Measurements from ENCODE around the gene PPIE. TPM values are rescaled to one million over a fixed set of nuclear protein-coding genes. Genes with fewer than 3 reads are reported as not detected.

The PPIE gene
- total RNA-seq, 4 donors from 2014 or later, result 9.8 to 43.3 (median 23.5) TPM

DNA sequence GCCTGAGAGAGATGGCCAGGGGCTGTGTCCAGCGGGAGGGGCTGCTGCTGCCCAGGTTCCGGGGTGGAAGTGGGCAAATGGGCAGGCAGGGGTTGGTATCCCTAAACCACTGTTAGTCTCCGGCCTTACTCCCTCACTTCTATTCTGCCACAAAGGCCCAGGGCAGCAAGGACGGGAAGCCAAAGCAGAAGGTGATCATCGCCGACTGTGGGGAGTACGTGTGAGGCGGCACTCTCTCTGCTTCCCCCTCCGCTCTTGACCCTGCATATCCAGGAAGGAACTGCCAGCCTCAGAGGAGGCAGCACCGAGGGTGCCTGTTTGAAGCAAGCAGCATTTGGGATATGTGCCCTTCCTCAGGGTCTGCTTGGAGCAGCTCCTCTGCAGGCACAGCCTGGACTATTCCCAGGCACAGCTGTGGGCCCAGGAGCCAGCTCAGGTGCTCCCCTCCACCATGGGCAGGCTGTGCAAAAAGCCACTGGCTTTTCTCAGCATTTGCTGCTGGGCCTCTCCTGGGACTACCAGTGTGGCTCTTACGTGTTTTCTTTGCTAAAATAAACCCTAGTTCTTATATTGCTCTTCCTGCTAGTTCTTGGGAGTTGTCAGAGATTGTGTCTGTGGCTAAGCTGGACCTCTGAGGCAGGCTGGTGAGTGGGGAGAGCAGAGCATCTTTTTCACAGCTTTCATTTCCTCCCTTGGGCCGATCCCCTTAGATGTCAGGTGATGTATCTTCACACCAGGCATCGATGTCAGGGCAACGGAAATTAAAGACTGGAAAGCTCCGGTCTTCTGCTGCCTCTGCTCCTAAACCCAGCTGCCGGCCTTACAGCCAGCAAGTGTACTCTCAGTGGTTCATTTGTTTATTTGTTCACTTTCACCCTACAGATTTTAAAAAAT, 14.7 kb downstream of the PPIE start:
- DNase-seq, result no peak
- no peaks in the 10 kb centered on the region for H3K9me3 ChIP-seq
- intact Hi-C loops (cut with DNase I; ENCODE audit: low total_unique reads) (no loop called here), in situ Hi-C loops (cut with MboI; ENCODE audit: low pct_ligation_motif_present in 1 of 4, low pct_unique_long_range_greater_than_20kb in 1 of 4, low sequenced_read_pairs in 3 of 4) (no loop called here)
- WGBS, 2 donors (ENCODE audit: low coverage in 1 of 2), result 93 to 97% methylated on average over 4 to 16 of the region's 16 CpGs
- H3K27ac ChIP-seq, result no peak overlapping the region
- H3K36me3 ChIP-seq, result peaks cover 0 to 83% (median 21%) of the 10 kb centered on the region in 4 donors
- no peaks in the 10 kb centered on the region for H3K4me1 ChIP-seq
- no peak overlapping the region for H3K4me3 ChIP-seq
- H3K27me3 ChIP-seq, result no peaks in the 10 kb centered on the region
- no peak for TF ChIP-seq EP300 (IDR thresholded peaks at IDR 0.05; ENCODE audit: low read depth)
- no peak for TF ChIP-seq POLR2AphosphoS5 (IDR thresholded peaks at IDR 0.05)
- no peak for TF ChIP-seq POLR2A (IDR thresholded peaks at IDR 0.05)

DNA sequence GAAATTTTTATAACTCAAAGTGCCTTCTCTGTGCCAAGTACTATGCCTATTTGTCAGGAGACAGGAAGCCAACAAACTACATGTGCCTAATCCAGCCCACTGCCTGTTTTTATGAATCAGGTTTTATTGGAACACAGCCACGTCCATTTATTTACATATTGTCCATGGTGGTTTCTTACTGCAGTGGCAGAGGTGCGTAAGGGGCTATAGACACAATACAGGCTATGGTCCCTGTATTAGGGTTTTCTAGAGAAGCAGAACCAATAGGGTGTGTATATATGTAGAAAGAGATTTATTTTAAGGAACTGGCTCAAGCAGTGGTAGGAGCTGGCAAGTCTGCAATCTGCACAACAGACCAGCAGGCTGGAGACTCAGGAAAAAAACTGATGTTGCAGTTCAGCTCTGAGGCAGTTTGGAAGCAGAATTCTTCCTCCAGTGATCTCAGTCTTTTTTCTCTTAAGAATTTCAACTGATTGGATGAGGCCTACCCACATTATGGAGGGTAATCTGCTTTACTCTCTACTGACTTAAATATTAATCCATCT, 15.4 kb downstream of the PPIE start:
- no peaks in the 10 kb centered on the region for H3K27me3 ChIP-seq
- intact Hi-C loops (cut with DNase I; ENCODE audit: low total_unique reads) (no loop called here), in situ Hi-C loops (cut with MboI; ENCODE audit: low pct_ligation_motif_present in 1 of 4, low pct_unique_long_range_greater_than_20kb in 1 of 4, low sequenced_read_pairs in 3 of 4) (no loop called here)
- no peak for DNase-seq
- WGBS, 2 donors (ENCODE audit: low coverage in 1 of 2), result 64 to 65% methylated on average over 2 of the region's 2 CpGs
- H3K4me1 ChIP-seq, result no peaks in the 10 kb centered on the region
- H3K4me3 ChIP-seq, result no peak overlapping the region
- no peak for TF ChIP-seq POLR2AphosphoS5 (IDR thresholded peaks at IDR 0.05)
- TF ChIP-seq EP300 (IDR thresholded peaks at IDR 0.05; ENCODE audit: low read depth), result no peak
- no peak for TF ChIP-seq POLR2A (IDR thresholded peaks at IDR 0.05)
- TF ChIP-seq, protein P1, sequence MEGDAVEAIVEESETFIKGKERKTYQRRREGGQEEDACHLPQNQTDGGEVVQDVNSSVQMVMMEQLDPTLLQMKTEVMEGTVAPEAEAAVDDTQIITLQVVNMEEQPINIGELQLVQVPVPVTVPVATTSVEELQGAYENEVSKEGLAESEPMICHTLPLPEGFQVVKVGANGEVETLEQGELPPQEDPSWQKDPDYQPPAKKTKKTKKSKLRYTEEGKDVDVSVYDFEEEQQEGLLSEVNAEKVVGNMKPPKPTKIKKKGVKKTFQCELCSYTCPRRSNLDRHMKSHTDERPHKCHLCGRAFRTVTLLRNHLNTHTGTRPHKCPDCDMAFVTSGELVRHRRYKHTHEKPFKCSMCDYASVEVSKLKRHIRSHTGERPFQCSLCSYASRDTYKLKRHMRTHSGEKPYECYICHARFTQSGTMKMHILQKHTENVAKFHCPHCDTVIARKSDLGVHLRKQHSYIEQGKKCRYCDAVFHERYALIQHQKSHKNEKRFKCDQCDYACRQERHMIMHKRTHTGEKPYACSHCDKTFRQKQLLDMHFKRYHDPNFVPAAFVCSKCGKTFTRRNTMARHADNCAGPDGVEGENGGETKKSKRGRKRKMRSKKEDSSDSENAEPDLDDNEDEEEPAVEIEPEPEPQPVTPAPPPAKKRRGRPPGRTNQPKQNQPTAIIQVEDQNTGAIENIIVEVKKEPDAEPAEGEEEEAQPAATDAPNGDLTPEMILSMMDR (IDR thresholded peaks at IDR 0.05), result no peak
- H3K9me3 ChIP-seq, result no peaks in the 10 kb centered on the region
- H3K36me3 ChIP-seq, result peaks cover 0 to 75% (median 18%) of the 10 kb centered on the region in 4 donors
- no peak overlapping the region for H3K27ac ChIP-seq

DNA sequence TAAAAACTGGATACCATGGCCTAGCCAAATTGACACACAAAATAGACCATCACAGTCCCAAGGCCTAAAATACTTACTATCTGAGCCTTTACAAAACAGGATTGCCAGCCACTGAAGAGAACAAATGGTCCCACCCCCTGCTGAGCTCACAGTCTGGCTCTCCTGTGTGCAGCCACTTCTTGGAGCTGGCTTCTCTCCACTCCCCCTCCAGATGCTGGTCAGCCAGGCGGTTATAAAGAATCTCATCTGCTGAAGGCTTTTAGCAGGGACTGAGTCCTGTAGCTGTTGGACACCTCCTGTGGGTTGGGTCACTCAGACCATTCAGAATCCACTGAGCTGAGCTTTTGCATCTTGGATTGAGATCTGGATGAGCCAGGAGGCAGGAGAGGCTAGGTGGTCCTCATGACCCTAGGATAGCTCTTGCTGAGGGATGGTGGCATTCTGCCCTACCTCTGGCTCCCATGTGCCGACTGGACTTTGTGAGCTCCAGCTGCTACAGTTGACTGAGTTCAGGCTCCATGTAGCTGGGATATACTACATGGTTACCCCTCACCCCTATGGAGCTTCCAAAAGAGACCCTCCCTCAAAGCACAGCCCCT, 16.3 kb downstream of the PPIE start:
- intact Hi-C loops (cut with DNase I; ENCODE audit: low total_unique reads), result no loop called here
- in situ Hi-C loops (cut with MboI; ENCODE audit: low pct_ligation_motif_present in 1 of 4, low pct_unique_long_range_greater_than_20kb in 1 of 4, low sequenced_read_pairs in 3 of 4), result no loop called here
- Histone ChIP-seq H3K27ac (no peak overlapping the region), H3K9me3 (no peaks in the 10 kb centered on the region), H3K4me1 (no peaks in the 10 kb centered on the region), H3K36me3 (peaks cover 0 to 66% (median 13%) of the 10 kb centered on the region in 4 donors), H3K4me3 (no peak overlapping the region), H3K27me3 (no peaks in the 10 kb centered on the region)
- TF ChIP-seq, protein P1 (IDR thresholded peaks at IDR 0.05), result no peak
- TF ChIP-seq EP300 (IDR thresholded peaks at IDR 0.05; ENCODE audit: low read depth) (no peak), POLR2A (IDR thresholded peaks at IDR 0.05) (no peak), POLR2AphosphoS5 (IDR thresholded peaks at IDR 0.05) (no peak)
- 60 to 71% methylated on average over 1 to 2 of the region's 2 CpGs for WGBS, 2 donors (ENCODE audit: low coverage in 1 of 2)
- DNase-seq, result no peak

DNA sequence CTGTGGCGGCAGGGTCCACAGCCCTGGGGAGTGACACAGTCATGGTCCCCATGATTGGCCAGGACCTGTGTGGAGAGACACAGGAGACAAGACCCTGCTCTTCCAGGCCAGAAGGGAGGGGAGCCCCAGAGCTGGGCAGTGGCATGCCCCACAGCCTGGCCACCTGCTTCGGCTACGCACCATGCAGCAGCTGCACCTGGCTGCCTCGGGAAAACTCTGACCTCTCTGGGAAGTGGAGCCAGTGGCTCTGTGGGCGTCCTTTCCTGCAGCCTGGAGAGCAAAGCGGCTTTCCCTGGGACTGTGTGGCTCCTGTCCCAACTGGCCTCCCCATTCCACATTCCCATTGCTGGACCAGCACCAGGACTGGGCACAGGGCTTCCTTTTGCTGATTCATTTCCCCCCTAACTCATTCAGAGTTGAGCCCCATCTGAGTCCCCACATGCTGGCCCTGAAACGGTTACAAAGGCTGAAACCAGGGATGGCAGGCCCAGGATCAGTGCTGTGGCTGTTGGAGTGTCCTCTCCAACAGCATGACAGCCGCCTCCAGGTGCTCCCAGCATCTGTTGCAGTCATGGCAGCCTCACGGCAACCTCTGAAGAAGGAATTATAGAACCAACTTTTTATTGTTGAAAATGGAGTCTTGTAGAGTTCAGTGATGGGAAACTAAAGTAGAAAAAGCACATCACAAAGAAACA, 17.4 kb downstream of the PPIE start:
- in situ Hi-C loops (cut with MboI; ENCODE audit: low pct_ligation_motif_present in 1 of 4, low pct_unique_long_range_greater_than_20kb in 1 of 4, low sequenced_read_pairs in 3 of 4), result no loop called here
- TF ChIP-seq POLR2A (IDR thresholded peaks at IDR 0.05), result no peak
- TF ChIP-seq EP300 (IDR thresholded peaks at IDR 0.05; ENCODE audit: low read depth), result no peak
- TF ChIP-seq POLR2AphosphoS5 (IDR thresholded peaks at IDR 0.05), result no peak
- TF ChIP-seq, protein P1 (IDR thresholded peaks at IDR 0.05), result no peak
- Histone ChIP-seq H3K4me1 (no peaks in the 10 kb centered on the region), H3K36me3 (peaks cover 0 to 56% (median 8%) of the 10 kb centered on the region in 4 donors), H3K27ac (no peak overlapping the region), H3K9me3 (no peaks in the 10 kb centered on the region), H3K27me3 (no peaks in the 10 kb centered on the region), H3K4me3 (no peak overlapping the region)
- DNase-seq, result no peak
- intact Hi-C loops (cut with DNase I; ENCODE audit: low total_unique reads), result no loop called here
- 89 to 95% methylated on average over 2 to 8 of the region's 9 CpGs for WGBS, 2 donors (ENCODE audit: low coverage in 1 of 2)

All from transverse colon (tissue), 4 donors.